Activated CD4-positive, alpha-beta T cell treated with anti-CD3 and anti-CD28 coated beads, Interleukin-2, amount 10 ng/mL, durations not matched to agents 24 days and 14 days (primary cell): ENCODE measurements around the gene MGLL. TPM values are rescaled to one million over a fixed set of nuclear protein-coding genes. Genes with fewer than 3 reads are reported as not detected.

Experiments
- DNase-seq: peaks from one replicate; pipeline ENCODE4 v3.0.0; 2022
- H3K27ac Mint-ChIP-seq: one replicate; pipeline ENCODE4 v1.8.0; 2022; ENCODE audit warnings: mild to moderate bottlenecking, mixed read lengths
- H3K27me3 Mint-ChIP-seq: one replicate; pipeline ENCODE4 v1.8.0; 2022; ENCODE audit warnings: mixed read lengths
- H3K36me3 Mint-ChIP-seq: one replicate; pipeline ENCODE4 v1.8.0; 2022; ENCODE audit warnings: low read depth, mild to moderate bottlenecking, mixed read lengths
- H3K4me1 Mint-ChIP-seq: one replicate; pipeline ENCODE4 v1.8.0; 2021; ENCODE audit warnings: mixed read lengths
- H3K4me3 Mint-ChIP-seq: one replicate; pipeline ENCODE4 v1.8.0; 2022; ENCODE audit warnings: mild to moderate bottlenecking, moderate library complexity, mixed read lengths
- H3K9me3 Mint-ChIP-seq: one replicate; pipeline ENCODE4 v1.8.0; 2021; ENCODE audit warnings: mixed read lengths
- intact Hi-C: fragments of 100-400 bp; cut with micrococcal nuclease; formaldehyde crosslinking; loops from one replicate; pipeline ENCODE4 v1.15.1; 2023
- total RNA-seq: library from RNA; stranded (reverse); gene quantifications from 2 replicates; pipeline ENCODE4 v1.2.3, GENCODE V29; 2022

MGLL gene
- total RNA-seq, 1 donor from 2014 or later = 2.3 TPM

GRCh38 chr3:127742580-127742979 is 79.7 kb downstream of the MGLL start:
- DNase-seq = no peak
- peaks cover 2% of the 10 kb centered on the region for H3K4me1 Mint-ChIP-seq
- peaks cover 11% of the 10 kb centered on the region for H3K27me3 Mint-ChIP-seq
- intact Hi-C loops = no loop called here
- no peak overlapping the region for H3K27ac Mint-ChIP-seq
- H3K36me3 Mint-ChIP-seq = no peaks in the 10 kb centered on the region
- H3K9me3 Mint-ChIP-seq = no peaks in the 10 kb centered on the region
- H3K4me3 Mint-ChIP-seq = no peak overlapping the region

GRCh38 chr3:127741690-127742089 is 80.6 kb downstream of the MGLL start:
- H3K4me3 Mint-ChIP-seq = no peak overlapping the region
- H3K36me3 Mint-ChIP-seq = no peaks in the 10 kb centered on the region
- no peak overlapping the region for H3K27ac Mint-ChIP-seq
- intact Hi-C loops = no loop called here
- DNase-seq = no peak
- peaks cover 2% of the 10 kb centered on the region for H3K4me1 Mint-ChIP-seq
- H3K27me3 Mint-ChIP-seq = peaks cover 9% of the 10 kb centered on the region
- no peaks in the 10 kb centered on the region for H3K9me3 Mint-ChIP-seq

- no peak for DNase-seq
- Mint-ChIP-seq H3K4me1 (peaks cover 2% of the 10 kb centered on the region), H3K36me3 (no peaks in the 10 kb centered on the region), H3K27ac (no peak overlapping the region), H3K4me3 (no peak overlapping the region), H3K27me3 (peaks cover 9% of the 10 kb centered on the region), H3K9me3 (no peaks in the 10 kb centered on the region)
- intact Hi-C loops = no loop called here
These were observed 81.1 kb downstream of the MGLL start for GRCh38 chr3:127741246-127741645.

- H3K27ac Mint-ChIP-seq = no peak overlapping the region
- no peaks in the 10 kb centered on the region for H3K9me3 Mint-ChIP-seq
- H3K36me3 Mint-ChIP-seq = no peaks in the 10 kb centered on the region
- intact Hi-C loops = no loop called here
- no peak overlapping the region for H3K4me3 Mint-ChIP-seq
- peaks cover 2% of the 10 kb centered on the region for H3K4me1 Mint-ChIP-seq
- H3K27me3 Mint-ChIP-seq = peaks cover 12% of the 10 kb centered on the region
- DNase-seq = no peak
These were observed 82.0 kb downstream of the MGLL start for GRCh38 chr3:127740136-127740915.

- peaks cover 7% of the 10 kb centered on the region for H3K4me1 Mint-ChIP-seq
- no peaks in the 10 kb centered on the region for H3K36me3 Mint-ChIP-seq
- intact Hi-C loops = no loop called here
- peaks cover 13% of the 10 kb centered on the region for H3K27me3 Mint-ChIP-seq
- DNase-seq = no peak
- H3K4me3 Mint-ChIP-seq = no peak overlapping the region
- H3K9me3 Mint-ChIP-seq = no peaks in the 10 kb centered on the region
- no peak overlapping the region for H3K27ac Mint-ChIP-seq
These were observed 82.8 kb downstream of the MGLL start for GRCh38 chr3:127739347-127740135.

- no peaks in the 10 kb centered on the region for H3K9me3 Mint-ChIP-seq
- no peak overlapping the region for H3K4me3 Mint-ChIP-seq
- intact Hi-C loops = no loop called here
- DNase-seq = no peak
- H3K36me3 Mint-ChIP-seq = no peaks in the 10 kb centered on the region
- H3K4me1 Mint-ChIP-seq = peaks cover 8% of the 10 kb centered on the region
- H3K27me3 Mint-ChIP-seq = peaks cover 14% of the 10 kb centered on the region
- H3K27ac Mint-ChIP-seq = no peak overlapping the region
These were observed 84.0 kb downstream of the MGLL start for GRCh38 chr3:127738192-127738840.

GRCh38 chr3:127736801-127737539 is 85.3 kb downstream of the MGLL start:
- peaks cover 8% of the 10 kb centered on the region for H3K4me1 Mint-ChIP-seq
- H3K4me3 Mint-ChIP-seq = no peak overlapping the region
- no peaks in the 10 kb centered on the region for H3K36me3 Mint-ChIP-seq
- intact Hi-C loops = no loop called here
- peaks cover 15% of the 10 kb centered on the region for H3K27me3 Mint-ChIP-seq
- no peak overlapping the region for H3K27ac Mint-ChIP-seq
- H3K9me3 Mint-ChIP-seq = no peaks in the 10 kb centered on the region
- DNase-seq = no peak

- H3K36me3 Mint-ChIP-seq = no peaks in the 10 kb centered on the region
- intact Hi-C loops = no loop called here
- H3K27ac Mint-ChIP-seq = no peak overlapping the region
- H3K4me3 Mint-ChIP-seq = no peak overlapping the region
- H3K27me3 Mint-ChIP-seq = peaks cover 17% of the 10 kb centered on the region
- no peaks in the 10 kb centered on the region for H3K9me3 Mint-ChIP-seq
- DNase-seq = no peak
- H3K4me1 Mint-ChIP-seq = peaks cover 8% of the 10 kb centered on the region
These were observed 86.3 kb downstream of the MGLL start for GRCh38 chr3:127735767-127736693.

GRCh38 chr3:127734754-127735473 is 87.4 kb downstream of the MGLL start:
- H3K27ac Mint-ChIP-seq = peak overlapping the region; percentile 13
- H3K27me3 Mint-ChIP-seq = peaks cover 21% of the 10 kb centered on the region
- no peak overlapping the region for H3K4me3 Mint-ChIP-seq
- H3K36me3 Mint-ChIP-seq = no peaks in the 10 kb centered on the region
- intact Hi-C loops = no loop called here
- no peak for DNase-seq
- no peaks in the 10 kb centered on the region for H3K9me3 Mint-ChIP-seq
- peaks cover 8% of the 10 kb centered on the region for H3K4me1 Mint-ChIP-seq

- intact Hi-C loops = no loop called here
- H3K4me3 Mint-ChIP-seq = no peak overlapping the region
- no peak for DNase-seq
These were observed 88.1 kb downstream of the MGLL start for GRCh38 chr3:127734181-127734720.

GRCh38 chr3:127733781-127734180 is 88.5 kb downstream of the MGLL start:
- H3K9me3 Mint-ChIP-seq = no peaks in the 10 kb centered on the region
- no peak overlapping the region for H3K4me3 Mint-ChIP-seq
- H3K36me3 Mint-ChIP-seq = no peaks in the 10 kb centered on the region
- intact Hi-C loops = no loop called here
- H3K27me3 Mint-ChIP-seq = peaks cover 24% of the 10 kb centered on the region
- no peak overlapping the region for H3K27ac Mint-ChIP-seq
- no peak for DNase-seq
- H3K4me1 Mint-ChIP-seq = peaks cover 8% of the 10 kb centered on the region

More at GRCh38 chr3:127734181-127734720, 88.1 kb downstream of the MGLL start:
- Mint-ChIP-seq H3K27ac (no peak overlapping the region), H3K9me3 (no peaks in the 10 kb centered on the region), H3K27me3 (peaks cover 21% of the 10 kb centered on the region), H3K4me1 (peaks cover 8% of the 10 kb centered on the region), H3K36me3 (no peaks in the 10 kb centered on the region)

- Mint-ChIP-seq H3K4me1 (peaks cover 5% of the 10 kb centered on the region), H3K27me3 (peaks cover 30% of the 10 kb centered on the region), H3K4me3 (no peak overlapping the region), H3K36me3 (no peaks in the 10 kb centered on the region), H3K27ac (no peak overlapping the region), H3K9me3 (no peaks in the 10 kb centered on the region)
- no peak for DNase-seq
- intact Hi-C loops = no loop called here
These were observed 89.4 kb downstream of the MGLL start for GRCh38 chr3:127732879-127733350.
